22Rv1 (cell line): Measurements from ENCODE around the gene C3orf22.

Source experiments
- CTCF ChIP-seq: fragments of 450-650 bp; IDR thresholded peaks from 2 replicates; pipeline ENCODE4 v1.5.1; 2017; ENCODE audit warnings: mild to moderate bottlenecking
- ZFX ChIP-seq: fragments of 450-650 bp; IDR thresholded peaks from 2 replicates; pipeline ENCODE4 v1.6.1; 2017; ENCODE audit warnings: antibody characterized with exemption, borderline replicate concordance

GRCh38 chr3:126573492-126574117 lies 14.9 kb upstream of the C3orf22 start:
- TF ChIP-seq CTCF (no peak), ZFX (no peak)
